K562 (cell line): Measurements from ENCODE around the gene LPAR6. TPM values are rescaled to one million over a fixed set of nuclear protein-coding genes. Genes with fewer than 3 reads are reported as not detected.

Source experiments
- ATAC-seq: fragments of 200-7000 bp; cut with Tn5 transposase; 3 replicates; pipeline ENCODE4 v1.9.1; 2020; ENCODE audit warnings: moderate library complexity
- BruUV-seq: library from RNA; stranded (reverse); fragments of 400-500 nt; replicated peaks from 2 replicates; lab custom pipeline; 2021; lab: Mats Ljungman, UMichigan
- CTCF ChIA-PET: fragments of 300-600 bp; formaldehyde crosslinking; extraction: SDS; loops from one replicate; lab custom pipeline; 2021; ENCODE audit warnings: low intra/inter-chr PET ratio; lab: Yijun Ruan, JAX
- POLR2A ChIA-PET: fragments of 300-600, 350-650 bp; sonication (Branson Sonifier 250); formaldehyde crosslinking; extraction: SDS; loops from one replicate; lab custom pipeline; 2021; ENCODE audit warnings: antibody characterized with exemption, inconsistent platforms; lab: Yijun Ruan, JAX
- DNase-seq, 4 experiments: peaks; one replicate each; pipeline versions ENCODE4 v3.0.0 to v3.0.0-alpha.2; 2011 to 2018; ENCODE audit warnings: low spot score in 3 of 4, mixed read lengths in 3 of 4; ENCODE audit errors: extremely low read depth in 1 of 4
- FAIRE-seq: peaks from 2 replicates; lab custom pipeline; 2011; peaks lifted over from hg19 to GRCh38; lab: Jason Lieb, UNC
- H2AFZ ChIP-seq: 2 replicates; pipeline ENCODE4 v1.6.0; 2011; ENCODE audit warnings: low read depth, low read length, control low read depth, inconsistent platforms
- H3K27ac ChIP-seq: fragments of 200-600 bp; 3 replicates; pipeline ENCODE4 v1.8.0; 2011; ENCODE audit warnings: low read depth, mild to moderate bottlenecking, control low read depth, inconsistent platforms, low read length, moderate library complexity, mixed read lengths; ENCODE audit errors: extremely low read depth
- H3K27me3 ChIP-seq, 2 experiments: fragments of 300-600 bp in 1 of 2; 2 replicates in 1 of 2; 3 replicates in 1 of 2; pipeline versions ENCODE4 v1.6.0 to v1.8.0; 2011; ENCODE audit warnings: inconsistent platforms in 2 of 2, low read length in 2 of 2, mild to moderate bottlenecking in 1 of 2, mixed read lengths in 1 of 2, moderate library complexity in 1 of 2; ENCODE audit not compliant: control insufficient read depth in 2 of 2, insufficient read depth in 2 of 2
- H3K36me3 ChIP-seq: fragments of 300-600 bp; 3 replicates; pipeline ENCODE4 v1.8.0; 2011; ENCODE audit warnings: mild to moderate bottlenecking, low read length, inconsistent platforms; ENCODE audit not compliant: control insufficient read depth, insufficient read depth
- H3K4me1 ChIP-seq, 2 experiments: fragments of 200-600 bp in 1 of 2; replicated peaks in 1 of 2; 2 replicates in 1 of 2; 3 replicates in 1 of 2; pipeline versions ENCODE4 v1.5.1 to v1.8.0; 2011; ENCODE audit warnings: inconsistent platforms in 2 of 2, low read length in 2 of 2, mild to moderate bottlenecking in 1 of 2, mixed read lengths in 1 of 2, moderate library complexity in 1 of 2; ENCODE audit not compliant: control insufficient read depth in 2 of 2, insufficient read depth in 2 of 2
- H3K4me2 ChIP-seq: 2 replicates; pipeline ENCODE4 v1.6.1; 2011; ENCODE audit warnings: low read length, control low read depth, inconsistent platforms, mixed read lengths; ENCODE audit not compliant: insufficient read depth
- H3K4me3 ChIP-seq: fragments of 200-600 bp; sonication (generic), shearing (Covaris generic); 2 replicates; pipeline ENCODE4 v1.5.1; 2016; ENCODE audit warnings: control low read depth, inconsistent platforms
- H3K79me2 ChIP-seq: fragments of 200-600 bp; 3 replicates; pipeline ENCODE4 v1.8.0; 2011; ENCODE audit warnings: low read length, inconsistent platforms; ENCODE audit not compliant: control insufficient read depth, insufficient read depth
- H3K9ac ChIP-seq, 2 experiments: 2 replicates each; pipeline versions ENCODE4 v1.6.0 to v1.6.1; 2011; ENCODE audit warnings: low read depth in 2 of 2, low read length in 2 of 2, control low read depth in 1 of 2, inconsistent platforms in 1 of 2, mild to moderate bottlenecking in 1 of 2, mixed read lengths in 1 of 2; ENCODE audit not compliant: insufficient read depth in 1 of 2
- H3K9me1 ChIP-seq: one replicate; pipeline ENCODE4 v1.6.0; 2011; ENCODE audit warnings: inconsistent platforms, mild to moderate bottlenecking, low read length, moderate library complexity; ENCODE audit not compliant: control insufficient read depth, insufficient read depth
- H3K9me3 ChIP-seq: replicated peaks from 2 replicates; pipeline ENCODE4 v1.5.1; 2011; ENCODE audit warnings: low read depth, low read length, inconsistent platforms; ENCODE audit not compliant: control insufficient read depth, insufficient read depth
- H4K20me1 ChIP-seq: replicated peaks from 2 replicates; pipeline ENCODE4 v1.6.1; 2011; ENCODE audit warnings: low read length, inconsistent platforms, mixed read lengths; ENCODE audit not compliant: control insufficient read depth, insufficient read depth
- CCNT2 ChIP-seq: IDR thresholded peaks from 2 replicates; pipeline ENCODE4 v1.6.1; 2011; ENCODE audit warnings: borderline replicate concordance, low read depth, mild to moderate bottlenecking, moderate library complexity, mixed read lengths, low read length; ENCODE audit not compliant: insufficient read length; ENCODE audit errors: extremely low read depth
- CTBP1 ChIP-seq: fragments of 450-650 bp; IDR thresholded peaks from 2 replicates; pipeline ENCODE4 v1.6.1; 2016; ENCODE audit warnings: borderline replicate concordance
- ESRRA ChIP-seq: fragments of 450-650 bp; IDR thresholded peaks from 2 replicates; pipeline ENCODE4 v1.6.1; 2014; ENCODE audit warnings: low read depth, mild to moderate bottlenecking, moderate library complexity, borderline replicate concordance
- FIP1L1 ChIP-seq: fragments of 200-400 bp; formaldehyde crosslinking; IDR thresholded peaks from 2 replicates; pipeline ENCODE4 v1.6.1; 2018; ENCODE audit warnings: mild to moderate bottlenecking, low read depth, low read length; ENCODE audit not compliant: poor library complexity, severe bottlenecking
- FOXP1 ChIP-seq: sonication (generic); formaldehyde crosslinking; IDR thresholded peaks from 2 replicates; pipeline ENCODE4 v1.8.0; 2022; ENCODE audit warnings: mild to moderate bottlenecking, missing genetic modification reagents
- MCM3 ChIP-seq: fragments of 450-650 bp; IDR thresholded peaks from 2 replicates; pipeline ENCODE4 v1.6.1; 2016
- MTA1 ChIP-seq: fragments of 450-650 bp; IDR thresholded peaks from 2 replicates; pipeline ENCODE4 v1.6.1; 2017; ENCODE audit warnings: borderline replicate concordance
- SIN3A ChIP-seq, 2 experiments: fragments of 150-350 bp in 1 of 2; IDR thresholded peaks; 2 replicates each; pipeline ENCODE4 v1.6.1; 2011 to 2016; ENCODE audit warnings: borderline replicate concordance in 2 of 2, low read depth in 2 of 2, low read length in 2 of 2, mild to moderate bottlenecking in 2 of 2, moderate library complexity in 2 of 2; ENCODE audit not compliant: control insufficient read depth in 1 of 2
- SOX6 ChIP-seq: fragments of 450-650 bp; IDR thresholded peaks from 2 replicates; pipeline ENCODE4 v1.6.1; 2014; ENCODE audit warnings: mild to moderate bottlenecking
- ZKSCAN3 ChIP-seq: fragments of 250-450 bp; sonication (Bioruptor Pico); IDR thresholded peaks from 2 replicates; pipeline ENCODE4 v1.4.0; 2020
- ZNF165 ChIP-seq: fragments of 250-450 bp; sonication (Bioruptor Pico); IDR thresholded peaks from 2 replicates; pipeline ENCODE4 v1.4.0; 2020; ENCODE audit warnings: borderline replicate concordance
- ZNF282 ChIP-seq: sonication (generic); formaldehyde crosslinking; IDR thresholded peaks from 2 replicates; pipeline ENCODE4 v1.8.1; 2023; ENCODE audit warnings: missing genetic modification reagents
- in situ Hi-C: fragments of 300-500 bp; cut with MboI; formaldehyde crosslinking; loops from 4 replicates; pipeline ENCODE4 v1.15.0; 2018; ENCODE audit warnings: inconsistent platforms, mixed read lengths
- intact Hi-C: fragments of 100-400 bp; cut with micrococcal nuclease; formaldehyde crosslinking; loops from 2 replicates; pipeline ENCODE4 v1.14.2; 2022
- polyA plus RNA-seq, 8 experiments: library from polyadenylated mRNA; depleted of rRNA in 4 of 8; stranded (reverse) in 5 of 8; unstranded in 3 of 8; fragments of >200 nt; fragmentation: Nextera tagmentation in 2 of 8; fragmentation: Illumina TruSeq in 1 of 8; extraction: Ambion mirVana in 2 of 8; extraction: Trizol in 1 of 8; gene quantifications; 2 replicates each; pipeline versions ENCODE4 v1.2.1 to v1.2.3, GENCODE V29; 2011 to 2014; ENCODE audit warnings: inconsistent platforms in 1 of 8, missing spikeins in 1 of 8
- total RNA-seq, 7 experiments: library from RNA; depleted of rRNA in 6 of 7; stranded (reverse); fragments of >200 nt in 6 of 7; fragmentation: Illumina TruSeq in 2 of 7; extraction: Trizol in 2 of 7; gene quantifications; 2 replicates each; pipeline versions ENCODE4 v1.2.1 to v1.2.3, GENCODE V29; 2011 to 2021; ENCODE audit warnings: low replicate concordance in 1 of 7
- TF ChIP-seq, protein P1 (sequence below): sonication (generic); formaldehyde crosslinking; IDR thresholded peaks from 2 replicates; pipeline ENCODE4 v1.8.0; 2022; ENCODE audit warnings: mild to moderate bottlenecking, missing genetic modification reagents
- TF ChIP-seq, protein P2 (sequence below): sonication (generic); formaldehyde crosslinking; IDR thresholded peaks from 2 replicates; pipeline ENCODE4 v1.4.0; 2020; ENCODE audit warnings: mild to moderate bottlenecking, missing genetic modification reagents
- TF ChIP-seq, protein P3 (sequence below): fragments of 250-450 bp; sonication (Bioruptor Pico); IDR thresholded peaks from 2 replicates; pipeline ENCODE4 v1.6.1; 2021; ENCODE audit warnings: mild to moderate bottlenecking

Gene LPAR6
- total and polyA plus RNA-seq, 9 of the 15 experiments (the other 6 are each of a cell fraction or from before 2014, with no cell fraction given): 0.04 to 0.14 (median 0.10) TPM; not detected in 5

GRCh38 chr13:48405875-48406274 is 7.0 kb downstream of the LPAR6 start:
- ChIA-PET POLR2A (no interaction called here), CTCF (no interaction called here)
- Histone ChIP-seq H3K36me3 (no peaks in the 10 kb centered on the region), H3K79me2 (no peaks in the 10 kb centered on the region), H3K9me3 (no peaks in the 10 kb centered on the region), H3K27me3 (no peaks in the 10 kb centered on the region), H4K20me1 (no peaks in the 10 kb centered on the region), H3K9ac (no peak overlapping the region), H3K27ac (no peak overlapping the region), H3K4me2 (no peak overlapping the region), H3K4me3 (no peak overlapping the region), H2AFZ (no peak overlapping the region), H3K4me1 (no peaks in the 10 kb centered on the region), H3K9me1 (no peaks in the 10 kb centered on the region)
- BruUV-seq: no TSS peak
- FAIRE-seq (no peak), DNase-seq (no peak), ATAC-seq (no peak)
- intact Hi-C loops (no loop called here), in situ Hi-C loops (no loop called here)
- TF ChIP-seq, protein P1, sequence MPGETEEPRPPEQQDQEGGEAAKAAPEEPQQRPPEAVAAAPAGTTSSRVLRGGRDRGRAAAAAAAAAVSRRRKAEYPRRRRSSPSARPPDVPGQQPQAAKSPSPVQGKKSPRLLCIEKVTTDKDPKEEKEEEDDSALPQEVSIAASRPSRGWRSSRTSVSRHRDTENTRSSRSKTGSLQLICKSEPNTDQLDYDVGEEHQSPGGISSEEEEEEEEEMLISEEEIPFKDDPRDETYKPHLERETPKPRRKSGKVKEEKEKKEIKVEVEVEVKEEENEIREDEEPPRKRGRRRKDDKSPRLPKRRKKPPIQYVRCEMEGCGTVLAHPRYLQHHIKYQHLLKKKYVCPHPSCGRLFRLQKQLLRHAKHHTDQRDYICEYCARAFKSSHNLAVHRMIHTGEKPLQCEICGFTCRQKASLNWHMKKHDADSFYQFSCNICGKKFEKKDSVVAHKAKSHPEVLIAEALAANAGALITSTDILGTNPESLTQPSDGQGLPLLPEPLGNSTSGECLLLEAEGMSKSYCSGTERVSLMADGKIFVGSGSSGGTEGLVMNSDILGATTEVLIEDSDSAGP (CRISPR knock-in tag): no peak
- TF ChIP-seq ESRRA: no peak
- TF ChIP-seq ZKSCAN3 (CRISPR knock-in tag): no peak
- TF ChIP-seq FIP1L1: no peak
- no peak for TF ChIP-seq CTBP1
- no peak for TF ChIP-seq MCM3
- TF ChIP-seq SIN3A (IDR thresholded peaks at IDR 0.05; ENCODE audit: borderline replicate concordance in 2 of 2, control insufficient read depth in 1 of 2, low read depth in 2 of 2, low read length in 2 of 2): no peak
- TF ChIP-seq MTA1: no peak
- TF ChIP-seq ZNF165 (CRISPR knock-in tag): no peak
- TF ChIP-seq, protein P2, sequence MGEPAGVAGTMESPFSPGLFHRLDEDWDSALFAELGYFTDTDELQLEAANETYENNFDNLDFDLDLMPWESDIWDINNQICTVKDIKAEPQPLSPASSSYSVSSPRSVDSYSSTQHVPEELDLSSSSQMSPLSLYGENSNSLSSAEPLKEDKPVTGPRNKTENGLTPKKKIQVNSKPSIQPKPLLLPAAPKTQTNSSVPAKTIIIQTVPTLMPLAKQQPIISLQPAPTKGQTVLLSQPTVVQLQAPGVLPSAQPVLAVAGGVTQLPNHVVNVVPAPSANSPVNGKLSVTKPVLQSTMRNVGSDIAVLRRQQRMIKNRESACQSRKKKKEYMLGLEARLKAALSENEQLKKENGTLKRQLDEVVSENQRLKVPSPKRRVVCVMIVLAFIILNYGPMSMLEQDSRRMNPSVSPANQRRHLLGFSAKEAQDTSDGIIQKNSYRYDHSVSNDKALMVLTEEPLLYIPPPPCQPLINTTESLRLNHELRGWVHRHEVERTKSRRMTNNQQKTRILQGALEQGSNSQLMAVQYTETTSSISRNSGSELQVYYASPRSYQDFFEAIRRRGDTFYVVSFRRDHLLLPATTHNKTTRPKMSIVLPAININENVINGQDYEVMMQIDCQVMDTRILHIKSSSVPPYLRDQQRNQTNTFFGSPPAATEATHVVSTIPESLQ: no peak
- TF ChIP-seq SOX6: no peak
- TF ChIP-seq CCNT2: no peak
- TF ChIP-seq ZNF282 (CRISPR knock-in tag): no peak
- TF ChIP-seq, protein P3, sequence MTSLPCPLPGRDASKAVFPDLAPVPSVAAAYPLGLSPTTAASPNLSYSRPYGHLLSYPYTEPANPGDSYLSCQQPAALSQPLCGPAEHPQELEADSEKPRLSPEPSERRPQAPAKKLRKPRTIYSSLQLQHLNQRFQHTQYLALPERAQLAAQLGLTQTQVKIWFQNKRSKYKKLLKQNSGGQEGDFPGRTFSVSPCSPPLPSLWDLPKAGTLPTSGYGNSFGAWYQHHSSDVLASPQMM (CRISPR knock-in tag): no peak
- TF ChIP-seq FOXP1 (CRISPR knock-in tag): no peak
